ENCODE measurements around the gene CAP1.

DNA sequence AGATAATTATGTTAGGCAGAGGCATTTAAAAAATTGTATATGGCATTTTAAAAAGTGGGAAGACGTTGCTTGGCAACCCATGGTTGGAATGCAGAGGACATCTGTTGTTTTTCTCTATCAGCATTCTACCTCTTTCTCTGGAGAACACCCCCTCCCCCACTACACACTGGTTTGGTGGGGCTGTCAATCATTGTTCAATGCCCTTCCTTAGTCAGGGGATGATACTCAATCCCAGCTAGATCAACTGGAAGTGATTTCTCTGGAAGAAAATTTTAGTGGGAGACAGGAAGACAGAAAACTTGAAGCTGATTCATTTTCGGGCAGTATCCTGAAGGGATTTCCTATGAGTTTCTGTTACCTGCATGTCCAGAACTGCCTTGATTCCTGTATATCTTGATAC is 35.7 kb upstream of the CAP1 start:
- TF ChIP-seq EGR1 (IDR thresholded peaks at IDR 0.05; ENCODE audit: borderline replicate concordance in 1 of 2, low read depth in 2 of 2, low read length in 2 of 2): no peak
- TF ChIP-seq, protein P1, sequence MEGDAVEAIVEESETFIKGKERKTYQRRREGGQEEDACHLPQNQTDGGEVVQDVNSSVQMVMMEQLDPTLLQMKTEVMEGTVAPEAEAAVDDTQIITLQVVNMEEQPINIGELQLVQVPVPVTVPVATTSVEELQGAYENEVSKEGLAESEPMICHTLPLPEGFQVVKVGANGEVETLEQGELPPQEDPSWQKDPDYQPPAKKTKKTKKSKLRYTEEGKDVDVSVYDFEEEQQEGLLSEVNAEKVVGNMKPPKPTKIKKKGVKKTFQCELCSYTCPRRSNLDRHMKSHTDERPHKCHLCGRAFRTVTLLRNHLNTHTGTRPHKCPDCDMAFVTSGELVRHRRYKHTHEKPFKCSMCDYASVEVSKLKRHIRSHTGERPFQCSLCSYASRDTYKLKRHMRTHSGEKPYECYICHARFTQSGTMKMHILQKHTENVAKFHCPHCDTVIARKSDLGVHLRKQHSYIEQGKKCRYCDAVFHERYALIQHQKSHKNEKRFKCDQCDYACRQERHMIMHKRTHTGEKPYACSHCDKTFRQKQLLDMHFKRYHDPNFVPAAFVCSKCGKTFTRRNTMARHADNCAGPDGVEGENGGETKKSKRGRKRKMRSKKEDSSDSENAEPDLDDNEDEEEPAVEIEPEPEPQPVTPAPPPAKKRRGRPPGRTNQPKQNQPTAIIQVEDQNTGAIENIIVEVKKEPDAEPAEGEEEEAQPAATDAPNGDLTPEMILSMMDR (IDR thresholded peaks at IDR 0.05 in 2 of 3, conservative IDR thresholded peaks at IDR 0.05 in 1 of 3; ENCODE audit: control insufficient read depth in 2 of 3, extremely low read depth in 1 of 3, insufficient read depth in 1 of 3, low read depth in 3 of 3, low read length in 3 of 3): no peak
- TF ChIP-seq SMARCA5 (IDR thresholded peaks at IDR 0.05): no peak
- TF ChIP-seq RCOR1 (conservative IDR thresholded peaks at IDR 0.05; ENCODE audit: low read depth, low read length): no peak
- TF ChIP-seq FOXK2 (IDR thresholded peaks at IDR 0.05): no peak
- no peak for TF ChIP-seq RAD21 (IDR thresholded peaks at IDR 0.05; ENCODE audit: insufficient read depth, low read depth, low read length)
- no peak for TF ChIP-seq HCFC1 (IDR thresholded peaks at IDR 0.05; ENCODE audit: low read length)
- TF ChIP-seq, protein P2, sequence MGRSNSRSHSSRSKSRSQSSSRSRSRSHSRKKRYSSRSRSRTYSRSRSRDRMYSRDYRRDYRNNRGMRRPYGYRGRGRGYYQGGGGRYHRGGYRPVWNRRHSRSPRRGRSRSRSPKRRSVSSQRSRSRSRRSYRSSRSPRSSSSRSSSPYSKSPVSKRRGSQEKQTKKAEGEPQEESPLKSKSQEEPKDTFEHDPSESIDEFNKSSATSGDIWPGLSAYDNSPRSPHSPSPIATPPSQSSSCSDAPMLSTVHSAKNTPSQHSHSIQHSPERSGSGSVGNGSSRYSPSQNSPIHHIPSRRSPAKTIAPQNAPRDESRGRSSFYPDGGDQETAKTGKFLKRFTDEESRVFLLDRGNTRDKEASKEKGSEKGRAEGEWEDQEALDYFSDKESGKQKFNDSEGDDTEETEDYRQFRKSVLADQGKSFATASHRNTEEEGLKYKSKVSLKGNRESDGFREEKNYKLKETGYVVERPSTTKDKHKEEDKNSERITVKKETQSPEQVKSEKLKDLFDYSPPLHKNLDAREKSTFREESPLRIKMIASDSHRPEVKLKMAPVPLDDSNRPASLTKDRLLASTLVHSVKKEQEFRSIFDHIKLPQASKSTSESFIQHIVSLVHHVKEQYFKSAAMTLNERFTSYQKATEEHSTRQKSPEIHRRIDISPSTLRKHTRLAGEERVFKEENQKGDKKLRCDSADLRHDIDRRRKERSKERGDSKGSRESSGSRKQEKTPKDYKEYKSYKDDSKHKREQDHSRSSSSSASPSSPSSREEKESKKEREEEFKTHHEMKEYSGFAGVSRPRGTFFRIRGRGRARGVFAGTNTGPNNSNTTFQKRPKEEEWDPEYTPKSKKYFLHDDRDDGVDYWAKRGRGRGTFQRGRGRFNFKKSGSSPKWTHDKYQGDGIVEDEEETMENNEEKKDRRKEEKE (IDR thresholded peaks at IDR 0.05): no peak
- no peak for TF ChIP-seq ZNF274 (IDR thresholded peaks at IDR 0.05; ENCODE audit: insufficient read depth, insufficient read length)
- TF ChIP-seq, protein P3, sequence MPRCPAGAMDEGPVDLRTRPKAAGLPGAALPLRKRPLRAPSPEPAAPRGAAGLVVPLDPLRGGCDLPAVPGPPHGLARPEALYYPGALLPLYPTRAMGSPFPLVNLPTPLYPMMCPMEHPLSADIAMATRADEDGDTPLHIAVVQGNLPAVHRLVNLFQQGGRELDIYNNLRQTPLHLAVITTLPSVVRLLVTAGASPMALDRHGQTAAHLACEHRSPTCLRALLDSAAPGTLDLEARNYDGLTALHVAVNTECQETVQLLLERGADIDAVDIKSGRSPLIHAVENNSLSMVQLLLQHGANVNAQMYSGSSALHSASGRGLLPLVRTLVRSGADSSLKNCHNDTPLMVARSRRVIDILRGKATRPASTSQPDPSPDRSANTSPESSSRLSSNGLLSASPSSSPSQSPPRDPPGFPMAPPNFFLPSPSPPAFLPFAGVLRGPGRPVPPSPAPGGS (IDR thresholded peaks at IDR 0.05; ENCODE audit: borderline replicate concordance, insufficient read depth, low read depth, low read length, poor library complexity, severe bottlenecking): no peak
- TF ChIP-seq, protein P4, sequence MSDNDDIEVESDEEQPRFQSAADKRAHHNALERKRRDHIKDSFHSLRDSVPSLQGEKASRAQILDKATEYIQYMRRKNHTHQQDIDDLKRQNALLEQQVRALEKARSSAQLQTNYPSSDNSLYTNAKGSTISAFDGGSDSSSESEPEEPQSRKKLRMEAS (IDR thresholded peaks at IDR 0.05; ENCODE audit: low read depth, low read length): no peak
